ENCODE results near the gene A1BG. TPM values are rescaled to one million over a fixed set of nuclear protein-coding genes. Genes with fewer than 3 reads are reported as not detected.
A peak's percentile ranks its signal among the peaks of the same experiment; 100 is the strongest.

A1BG gene, protein sequence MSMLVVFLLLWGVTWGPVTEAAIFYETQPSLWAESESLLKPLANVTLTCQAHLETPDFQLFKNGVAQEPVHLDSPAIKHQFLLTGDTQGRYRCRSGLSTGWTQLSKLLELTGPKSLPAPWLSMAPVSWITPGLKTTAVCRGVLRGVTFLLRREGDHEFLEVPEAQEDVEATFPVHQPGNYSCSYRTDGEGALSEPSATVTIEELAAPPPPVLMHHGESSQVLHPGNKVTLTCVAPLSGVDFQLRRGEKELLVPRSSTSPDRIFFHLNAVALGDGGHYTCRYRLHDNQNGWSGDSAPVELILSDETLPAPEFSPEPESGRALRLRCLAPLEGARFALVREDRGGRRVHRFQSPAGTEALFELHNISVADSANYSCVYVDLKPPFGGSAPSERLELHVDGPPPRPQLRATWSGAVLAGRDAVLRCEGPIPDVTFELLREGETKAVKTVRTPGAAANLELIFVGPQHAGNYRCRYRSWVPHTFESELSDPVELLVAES
- 33.8 and 45.5 TPM in 2 replicates for total RNA-seq (2014; rRNA removed; shearing (Covaris generic))

DNA sequence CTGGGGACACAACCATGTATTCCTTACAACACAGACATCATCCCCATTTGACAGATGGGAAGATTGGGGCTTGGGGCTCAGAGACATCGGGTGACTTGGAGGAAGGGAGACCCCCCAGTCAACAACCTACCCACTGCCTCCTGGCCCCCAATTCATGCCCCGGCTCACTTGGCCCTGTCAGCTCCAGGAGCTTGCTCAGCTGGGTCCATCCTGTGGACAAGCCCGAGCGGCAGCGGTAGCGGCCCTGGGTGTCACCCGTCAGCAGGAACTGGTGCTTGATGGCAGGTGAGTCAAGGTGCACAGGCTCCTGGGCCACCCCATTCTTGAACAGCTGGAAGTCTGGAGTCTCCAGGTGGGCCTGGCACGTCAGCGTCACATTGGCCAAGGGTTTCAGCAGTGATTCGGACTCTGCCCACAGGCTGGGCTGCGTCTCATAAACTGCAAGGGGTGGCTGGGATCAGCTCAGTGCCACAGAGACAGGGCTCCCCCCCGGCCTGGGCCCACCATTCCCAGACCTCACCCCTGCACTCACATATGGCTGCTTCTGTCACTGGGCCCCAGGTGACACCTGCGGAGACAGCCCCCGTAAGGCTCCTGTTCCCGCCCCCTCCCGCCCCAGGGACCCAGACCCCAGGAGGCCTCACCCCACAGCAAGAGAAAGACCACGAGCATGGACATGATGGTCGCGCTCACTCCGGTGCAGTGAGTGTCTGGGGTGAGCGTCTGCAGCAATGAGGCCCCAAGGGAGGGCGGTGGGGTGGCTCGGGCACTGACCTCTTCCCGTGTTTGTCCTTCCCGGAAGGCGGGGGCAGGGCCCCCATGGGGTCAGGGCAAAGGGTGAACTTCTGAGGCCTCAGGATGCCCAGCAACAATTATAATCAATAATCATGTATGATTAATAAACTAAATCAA is at the start of gene A1BG:
TSS of gene A1BG (minus strand) at position 733 of the 912 bp plus-strand sequence. CDS start at position 678, 55 bp downstream.
- no peak within 1 kb of the TSS for H3K4me3 ChIP-seq (ENCODE audit: insufficient read depth, low read depth, low read length)
- no peaks in the 10 kb centered on the region for H3K36me3 ChIP-seq (replicated peaks; ENCODE audit: control insufficient read depth, insufficient read depth, low read length)
- peak; percentile 36 for DNase-seq
- no peaks in the 10 kb centered on the region; the same call in 1 of the 2 replicates for H3K27me3 ChIP-seq (ENCODE audit: control insufficient read depth, insufficient read depth, low read length)

DNA sequence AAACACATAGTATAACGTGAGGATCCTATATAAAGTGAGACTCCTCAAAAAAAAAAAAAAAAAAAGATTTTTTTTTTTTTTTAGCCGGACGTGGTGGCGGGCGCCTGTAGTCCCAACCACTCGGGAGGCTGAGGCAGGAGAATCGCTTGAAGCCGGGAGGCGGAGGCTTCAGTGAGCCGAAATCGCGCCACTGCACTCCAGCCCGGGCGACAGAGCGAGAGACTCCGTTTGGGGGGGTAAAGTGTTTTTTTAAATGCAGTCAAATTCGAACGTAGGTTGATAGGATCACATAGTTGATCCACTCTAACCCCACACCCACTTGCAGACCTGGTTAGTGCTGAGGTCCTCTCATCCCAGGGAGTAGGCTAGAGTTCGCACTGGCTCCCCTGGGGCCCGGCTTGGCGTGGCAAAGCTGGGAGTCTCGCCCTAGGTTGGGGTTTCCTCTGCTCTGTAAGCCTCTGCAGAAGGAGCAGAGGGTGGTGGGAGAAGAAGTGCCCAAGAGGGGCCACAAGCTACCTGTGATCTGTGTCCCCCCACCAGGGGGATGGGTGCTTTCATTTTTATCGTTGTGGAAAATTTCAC is 48.6 kb upstream of the A1BG start:
- Histone ChIP-seq H3K36me3 (replicated peaks; ENCODE audit: control insufficient read depth, insufficient read depth, low read length) (no peaks in the 10 kb centered on the region), H3K4me3 (ENCODE audit: insufficient read depth, low read depth, low read length) (peak overlapping the region; percentile 80), H3K27me3 (ENCODE audit: control insufficient read depth, insufficient read depth, low read length) (peaks cover 16% of the 10 kb centered on the region)
- no peak for DNase-seq

DNA sequence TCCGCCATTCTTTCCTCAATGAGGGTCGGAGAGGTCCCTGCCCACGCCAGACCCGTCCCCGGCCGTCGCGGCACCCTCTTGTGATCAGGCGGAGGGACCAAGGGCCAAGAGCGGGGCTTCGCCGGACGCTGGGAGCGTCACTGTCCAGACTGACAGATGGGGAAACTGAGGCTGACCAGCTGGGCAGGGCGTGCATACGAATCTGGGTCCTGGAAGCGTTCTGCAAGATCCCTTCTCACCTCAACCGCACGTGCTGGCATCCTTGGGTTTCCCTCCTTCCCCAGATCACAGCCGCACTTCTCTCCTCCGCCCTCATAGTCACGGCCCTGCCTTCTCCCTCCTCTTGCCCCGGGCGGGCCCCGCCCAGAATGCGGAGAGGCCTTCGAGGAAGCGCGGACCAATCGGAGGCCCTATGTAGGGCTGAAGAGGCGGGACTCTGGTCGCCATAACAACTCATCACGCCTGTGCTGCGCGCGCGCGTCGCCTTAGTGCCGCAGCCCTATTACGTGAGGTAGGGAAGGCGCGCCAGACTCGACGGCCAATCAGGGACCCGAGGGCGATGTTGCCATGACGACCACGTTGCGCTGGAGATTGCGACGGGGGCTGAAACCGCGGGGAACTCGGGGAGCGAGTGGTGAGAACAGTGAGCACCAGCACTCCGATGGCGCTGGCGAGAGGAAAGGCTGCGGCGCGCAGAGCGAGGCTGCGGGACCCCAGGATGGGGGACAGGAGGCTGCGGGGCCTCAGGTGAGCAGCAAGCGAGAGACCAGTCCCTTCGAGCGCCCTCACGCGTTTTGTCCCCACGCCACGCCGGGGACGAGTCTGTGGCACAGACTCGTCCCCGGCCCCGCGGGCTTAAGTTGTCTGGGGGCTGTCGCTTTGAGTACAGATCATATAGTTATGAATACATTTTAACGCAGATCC is 47.9 kb upstream of the A1BG start:
- Histone ChIP-seq H3K27me3 (ENCODE audit: control insufficient read depth, insufficient read depth, low read length) (peaks cover 21% of the 10 kb centered on the region), H3K4me3 (ENCODE audit: insufficient read depth, low read depth, low read length) (peak overlapping the region; percentile 80), H3K36me3 (replicated peaks; ENCODE audit: control insufficient read depth, insufficient read depth, low read length) (no peaks in the 10 kb centered on the region)
- peak; percentile 100 for DNase-seq

DNA sequence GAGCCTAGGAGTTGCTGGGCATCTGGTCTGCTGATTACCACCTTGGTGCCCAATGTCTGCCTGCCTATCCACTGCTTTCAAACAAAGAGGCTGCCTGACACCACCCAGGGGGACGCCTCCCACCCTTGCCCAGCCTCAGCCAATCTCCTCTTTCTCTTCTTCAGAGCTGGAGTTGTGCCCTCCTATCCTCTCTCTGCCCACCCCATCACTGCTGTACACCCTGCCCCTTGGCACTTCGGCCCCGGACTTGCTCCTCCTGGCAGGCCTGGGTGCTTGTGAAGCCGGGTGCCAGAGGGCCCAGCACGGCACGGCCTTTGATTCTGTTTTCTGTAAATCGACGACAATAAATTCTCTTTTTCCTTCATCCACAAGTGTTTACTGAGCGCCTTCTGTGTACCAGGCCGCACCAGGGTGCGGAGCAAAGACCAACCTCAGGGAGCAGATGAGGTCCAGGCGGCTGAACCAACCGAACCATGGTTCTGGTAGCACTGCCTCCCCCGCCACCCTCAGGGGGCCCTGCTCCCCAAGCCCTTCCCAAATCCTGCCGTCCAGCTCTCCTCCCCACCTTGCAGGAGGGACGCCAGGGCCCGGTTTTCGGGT is 47.1 kb upstream of the A1BG start:
- peaks cover 23% of the 10 kb centered on the region for H3K27me3 ChIP-seq (ENCODE audit: control insufficient read depth, insufficient read depth, low read length)

DNA sequence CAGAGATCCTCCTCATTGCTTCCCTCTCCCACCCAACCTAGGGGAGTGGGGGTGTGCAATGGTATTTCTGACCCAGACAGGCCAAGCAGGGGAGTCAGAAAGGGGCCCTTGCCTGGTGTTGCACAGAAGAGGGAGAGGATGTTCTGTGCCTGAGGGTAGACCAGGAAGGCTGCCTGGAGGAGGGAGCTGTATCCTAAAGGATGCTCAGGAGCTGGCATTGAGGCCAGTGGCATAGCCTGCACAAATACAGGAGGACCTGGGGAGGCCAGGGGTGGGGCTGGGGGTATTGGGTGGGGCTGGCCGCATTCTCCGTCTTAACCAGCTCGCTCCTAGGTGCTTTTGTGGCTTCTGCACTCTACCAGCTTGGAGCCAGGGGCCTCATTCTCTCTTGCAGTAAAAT is 46.6 kb upstream of the A1BG start:
- Histone ChIP-seq H3K27me3 (ENCODE audit: control insufficient read depth, insufficient read depth, low read length) (peaks cover 23% of the 10 kb centered on the region), H3K36me3 (replicated peaks; ENCODE audit: control insufficient read depth, insufficient read depth, low read length) (peaks cover 2% of the 10 kb centered on the region), H3K4me3 (ENCODE audit: insufficient read depth, low read depth, low read length) (no peak overlapping the region)
- no peak for DNase-seq

More for the DNA sequence above, 47.1 kb upstream of the A1BG start:
- peak; percentile 54 for DNase-seq
- Histone ChIP-seq H3K36me3 (replicated peaks; ENCODE audit: control insufficient read depth, insufficient read depth, low read length) (no peaks in the 10 kb centered on the region), H3K4me3 (ENCODE audit: insufficient read depth, low read depth, low read length) (peak overlapping the region; percentile 69)

DNA sequence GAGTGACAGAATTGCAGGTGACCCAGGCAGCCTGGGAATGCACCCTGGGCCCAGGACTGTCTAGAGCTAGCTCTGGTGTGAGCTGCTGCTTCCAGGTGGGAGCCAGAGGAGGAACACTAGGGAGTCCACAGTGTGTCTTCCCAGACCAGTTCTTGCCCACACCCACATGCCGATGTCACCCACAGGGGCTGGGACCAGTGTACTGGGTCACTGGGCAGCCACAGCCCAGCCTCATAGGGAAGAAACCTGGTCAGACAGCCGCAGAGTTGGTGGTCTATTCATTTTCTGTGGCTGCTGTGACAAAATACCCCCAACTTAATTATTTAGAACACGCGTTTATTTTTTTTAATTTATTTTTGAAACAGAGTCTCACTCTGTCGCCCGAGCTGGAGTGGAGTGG is 45.3 kb upstream of the A1BG start:
- Histone ChIP-seq H3K4me3 (ENCODE audit: insufficient read depth, low read depth, low read length) (no peak overlapping the region), H3K27me3 (ENCODE audit: control insufficient read depth, insufficient read depth, low read length) (peaks cover 23% of the 10 kb centered on the region), H3K36me3 (replicated peaks; ENCODE audit: control insufficient read depth, insufficient read depth, low read length) (peaks cover 6% of the 10 kb centered on the region)
- DNase-seq = no peak

DNA sequence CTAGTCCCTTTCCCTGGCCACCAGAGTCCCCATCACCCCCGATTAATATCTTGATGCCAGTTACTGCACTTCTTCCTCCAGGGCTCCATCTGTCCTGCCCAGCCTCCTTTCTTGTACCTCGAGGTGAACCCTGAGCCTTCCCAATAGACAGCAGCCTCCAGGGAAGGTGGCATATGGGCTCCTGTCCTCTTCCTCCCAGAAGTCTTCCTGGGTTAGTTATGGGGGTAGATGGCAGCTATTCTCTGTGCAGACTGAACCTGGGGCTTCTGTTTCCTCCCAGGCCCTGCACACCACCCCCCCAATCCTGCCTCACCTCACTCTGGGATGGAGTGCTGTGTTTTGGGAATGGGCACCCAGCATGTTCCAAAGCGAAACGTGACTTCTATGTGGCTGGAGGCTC is 44.8 kb upstream of the A1BG start:
- H3K27me3 ChIP-seq (ENCODE audit: control insufficient read depth, insufficient read depth, low read length) = peaks cover 23% of the 10 kb centered on the region
- no peak for DNase-seq
- no peak overlapping the region for H3K4me3 ChIP-seq (ENCODE audit: insufficient read depth, low read depth, low read length)
- peaks cover 10% of the 10 kb centered on the region for H3K36me3 ChIP-seq (replicated peaks; ENCODE audit: control insufficient read depth, insufficient read depth, low read length)

DNA sequence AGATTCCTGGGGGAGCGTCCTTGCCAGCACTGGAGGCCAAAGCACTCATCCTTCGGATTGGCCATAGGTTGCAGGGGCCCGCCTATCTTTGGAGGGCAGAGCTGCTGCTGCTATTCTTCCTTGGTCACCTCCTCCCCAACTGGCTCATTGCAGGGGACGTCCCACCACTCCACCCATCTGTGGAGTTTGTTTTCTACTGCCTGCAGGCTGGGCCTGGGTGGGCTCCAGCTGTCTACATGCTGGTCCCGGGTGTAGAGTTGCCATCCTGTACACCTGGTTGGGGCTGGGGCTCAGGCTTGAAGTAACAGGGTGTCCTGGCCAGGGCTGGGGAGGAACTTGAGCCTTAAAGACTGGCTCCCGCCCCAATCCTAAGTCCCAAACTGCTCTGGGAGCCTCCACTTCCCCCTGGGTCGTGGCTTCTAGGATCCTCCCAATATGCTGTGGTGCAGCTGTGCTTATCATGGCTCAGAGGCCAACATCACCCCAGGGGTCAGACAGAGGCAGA is 44.3 kb upstream of the A1BG start:
- DNase-seq = no peak
- H3K4me3 ChIP-seq (ENCODE audit: insufficient read depth, low read depth, low read length) = no peak overlapping the region
- H3K36me3 ChIP-seq (replicated peaks; ENCODE audit: control insufficient read depth, insufficient read depth, low read length) = peaks cover 15% of the 10 kb centered on the region
- peaks cover 23% of the 10 kb centered on the region for H3K27me3 ChIP-seq (ENCODE audit: control insufficient read depth, insufficient read depth, low read length)

DNA sequence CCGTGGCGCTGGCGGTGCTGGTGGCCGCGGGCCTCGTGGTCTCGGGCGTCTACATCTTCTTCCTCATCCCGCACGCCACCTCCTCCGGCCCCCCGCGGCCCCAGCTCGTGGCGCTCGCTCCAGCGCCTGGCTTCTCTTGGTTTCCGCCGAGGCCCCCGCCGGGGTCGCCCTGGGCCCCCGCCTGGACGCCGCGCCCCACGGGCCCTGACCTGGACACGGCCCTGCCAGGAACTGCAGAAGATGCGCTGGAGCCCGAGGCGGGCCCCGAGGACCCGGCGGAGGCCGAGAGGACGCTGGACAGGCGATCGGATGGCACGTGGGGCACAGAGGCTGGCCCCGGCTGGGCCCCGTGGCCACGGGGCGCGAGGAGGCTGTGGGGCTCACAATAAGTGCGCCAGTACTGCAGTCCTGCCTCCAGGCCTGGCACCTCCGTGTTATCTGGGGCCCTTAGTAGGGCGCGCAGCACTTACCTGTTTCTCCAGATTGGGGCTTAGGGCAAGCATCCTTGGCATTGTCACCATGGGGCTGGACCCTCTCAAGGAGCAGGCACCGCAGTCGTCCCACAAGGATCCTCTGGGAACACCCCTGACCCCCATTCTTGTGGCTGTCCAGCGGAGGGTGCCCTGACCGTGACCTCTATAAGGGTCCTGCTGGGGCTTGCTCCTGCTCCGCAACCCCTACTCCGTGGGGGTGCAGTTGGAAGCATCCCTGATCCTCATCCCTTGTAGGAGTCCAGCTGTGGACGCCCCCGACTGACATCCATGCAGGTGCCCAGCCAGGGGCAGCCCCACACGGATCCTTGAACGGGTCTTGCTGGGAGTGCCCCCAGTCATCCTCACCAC is 43.6 kb upstream of the A1BG start:
- H3K4me3 ChIP-seq (ENCODE audit: insufficient read depth, low read depth, low read length) = no peak overlapping the region; the same call in 1 of the 2 replicates
- peaks cover 23% of the 10 kb centered on the region for H3K27me3 ChIP-seq (ENCODE audit: control insufficient read depth, insufficient read depth, low read length)
- peak; percentile 77 for DNase-seq
- peaks cover 18% of the 10 kb centered on the region for H3K36me3 ChIP-seq (replicated peaks; ENCODE audit: control insufficient read depth, insufficient read depth, low read length)

DNA sequence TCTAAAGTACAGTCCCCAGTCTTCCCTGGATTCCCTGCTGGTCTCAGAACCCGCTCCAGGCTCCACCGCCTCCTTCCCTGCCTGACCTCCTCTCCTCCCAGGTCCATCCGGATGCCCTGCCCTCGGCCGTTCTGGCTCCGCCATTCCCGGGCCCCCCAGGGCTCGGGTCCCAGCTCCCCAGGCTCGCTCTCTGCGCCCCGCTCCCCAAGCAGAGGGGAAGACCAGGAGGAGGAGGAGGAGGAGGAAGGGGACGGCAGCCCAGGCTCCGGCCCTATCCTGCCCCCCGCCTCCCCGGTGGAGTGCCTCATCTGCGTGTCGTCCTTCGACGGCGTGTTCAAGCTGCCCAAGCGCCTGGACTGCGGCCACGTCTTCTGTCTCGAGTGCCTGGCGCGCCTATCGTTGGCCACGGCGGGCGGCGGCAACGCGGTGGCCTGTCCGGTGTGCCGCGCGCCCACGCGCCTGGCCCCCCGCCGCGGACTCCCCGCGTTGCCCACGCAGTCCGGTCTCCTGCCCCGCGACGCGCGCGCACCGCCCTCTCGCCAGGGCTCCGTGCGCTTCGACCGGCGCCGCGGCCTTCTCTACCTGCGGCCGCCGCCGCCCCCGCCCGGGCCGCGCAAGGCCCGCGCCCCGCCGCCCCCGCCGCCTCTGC is 42.8 kb upstream of the A1BG start:
- Histone ChIP-seq H3K4me3 (ENCODE audit: insufficient read depth, low read depth, low read length) (peak overlapping the region; percentile 40), H3K36me3 (replicated peaks; ENCODE audit: control insufficient read depth, insufficient read depth, low read length) (peaks cover 19% of the 10 kb centered on the region), H3K27me3 (ENCODE audit: control insufficient read depth, insufficient read depth, low read length) (peaks cover 23% of the 10 kb centered on the region)
- peak; percentile 81 for DNase-seq

DNA sequence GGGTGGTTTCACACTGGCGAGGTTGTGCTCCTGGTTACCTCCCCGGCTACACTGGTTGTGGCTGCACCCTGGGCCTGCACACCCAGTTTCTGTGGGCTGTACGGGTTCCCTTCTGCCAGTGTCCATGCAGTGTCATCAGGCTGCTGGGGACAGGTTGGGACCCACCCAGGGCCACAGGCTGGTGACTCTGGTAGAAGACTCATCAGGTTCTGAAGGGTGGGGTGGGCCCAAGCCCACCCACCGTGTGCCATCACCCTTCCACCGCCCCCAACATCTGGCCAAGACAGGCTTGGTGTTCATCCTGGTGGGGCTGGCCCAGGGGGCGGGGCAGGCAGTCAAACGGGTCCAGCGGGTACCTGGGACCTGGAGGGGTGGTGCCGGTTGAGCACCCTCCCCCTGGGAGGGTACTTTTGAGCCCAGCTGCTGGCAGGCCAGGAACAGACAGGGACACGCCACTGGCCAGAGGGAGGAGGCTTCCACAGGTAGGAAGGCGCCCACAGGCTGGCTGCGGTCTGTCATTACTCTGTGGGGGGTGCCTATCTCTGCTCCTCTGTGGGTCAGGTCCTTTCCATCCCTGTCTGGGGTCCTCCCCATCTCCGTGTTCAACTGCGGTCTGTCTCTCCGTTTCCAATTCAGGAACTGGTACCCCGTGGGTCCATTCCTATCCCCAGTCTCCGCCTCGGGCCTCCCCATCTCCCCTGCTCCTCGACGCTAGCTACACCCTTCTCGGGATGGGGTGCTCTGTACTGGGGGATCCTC is 42.1 kb upstream of the A1BG start, which contains the start of gene RNF225:
TSS of gene RNF225 (plus strand) at position 437 of the 759 bp plus-strand sequence. CDS start 434 bp downstream, outside the sequence.
- Histone ChIP-seq H3K4me3 (ENCODE audit: insufficient read depth, low read depth, low read length) (peak within 1 kb of the TSS; percentile 40), H3K27me3 (ENCODE audit: control insufficient read depth, insufficient read depth, low read length) (peaks cover 19% of the 10 kb centered on the region)
- peak; percentile 91 for DNase-seq

More for the DNA sequence above, 42.1 kb upstream of the A1BG start, which contains the start of gene RNF225:
- peaks cover 24% of the 10 kb centered on the region for H3K36me3 ChIP-seq (replicated peaks; ENCODE audit: control insufficient read depth, insufficient read depth, low read length)
